Natural killer cell (primary cell): ENCODE data around the gene TRAF4. TPM values are rescaled to one million over a fixed set of nuclear protein-coding genes. Genes with fewer than 3 reads are reported as not detected.
"Not testable (repeated sequence)": the region's sequence is repeated elsewhere in the genome, so short reads cannot be mapped to it uniquely, and the experiment has no call there.

Experiments
- ATAC-seq, 3 donors: fragments of 150-1000 bp in 2 of 3; fragments of 200-7000 bp in 1 of 3; cut with Tn5 transposase; 1 replicate in 1 of 3; 2 replicates in 2 of 3; pipeline ENCODE4 v1.10.0; 2021; ENCODE audit warnings: mild to moderate bottlenecking in 2 of 3, moderate library complexity in 2 of 3
- DNase-seq, 2 donors: peaks; one replicate each; pipeline versions ENCODE4 v3.0.0 to v3.0.0-alpha.2; 2013 to 2021; ENCODE audit warnings: mixed read lengths in 1 of 2
- H3K27ac ChIP-seq: one replicate; pipeline ENCODE4 v1.5.1; 2013; ENCODE audit warnings: mild to moderate bottlenecking, low read length
- H3K27me3 ChIP-seq: one replicate; pipeline ENCODE4 v1.6.1; 2013; ENCODE audit warnings: low read length; ENCODE audit not compliant: control insufficient read depth, insufficient read depth
- H3K36me3 ChIP-seq: one replicate; pipeline ENCODE4 v1.6.1; 2013; ENCODE audit warnings: low read length; ENCODE audit not compliant: control insufficient read depth, insufficient read depth
- H3K4me1 ChIP-seq: one replicate; pipeline ENCODE4 v1.6.1; 2013; ENCODE audit warnings: low read length; ENCODE audit not compliant: control insufficient read depth, insufficient read depth
- H3K4me3 ChIP-seq: one replicate; pipeline ENCODE4 v1.5.1; 2013; ENCODE audit warnings: low read length
- H3K9me3 ChIP-seq: one replicate; pipeline ENCODE4 v1.6.1; 2013; ENCODE audit warnings: low read length; ENCODE audit not compliant: control insufficient read depth, insufficient read depth
- H3K27ac Mint-ChIP-seq, 2 donors: one replicate each; pipeline ENCODE4 v1.8.0; 2022; ENCODE audit warnings: mild to moderate bottlenecking in 2 of 2, mixed read lengths in 2 of 2, moderate library complexity in 1 of 2
- H3K27me3 Mint-ChIP-seq, 2 donors: one replicate each; pipeline ENCODE4 v1.8.0; 2022; ENCODE audit warnings: low read depth in 2 of 2, mixed read lengths in 2 of 2
- H3K36me3 Mint-ChIP-seq: one replicate; pipeline ENCODE4 v1.8.0; 2022; ENCODE audit warnings: mixed read lengths
- H3K4me1 Mint-ChIP-seq, 2 donors: one replicate each; pipeline ENCODE4 v1.8.0; 2022; ENCODE audit warnings: mixed read lengths in 2 of 2
- H3K4me3 Mint-ChIP-seq: one replicate; pipeline ENCODE4 v1.8.0; 2022; ENCODE audit warnings: mild to moderate bottlenecking, moderate library complexity, mixed read lengths
- H3K9me3 Mint-ChIP-seq, 2 donors: one replicate each; pipeline ENCODE4 v1.8.0; 2022; ENCODE audit warnings: mixed read lengths in 2 of 2
- CTCF ChIP-seq: fragments of 200-600 bp; IDR thresholded peaks from one replicate; pipeline ENCODE4 v1.8.0; 2022; ENCODE audit warnings: antibody characterized with exemption
- WGBS: methylation state at CpG from one replicate; pipeline ENCODE4 v1.1.7; 2013; ENCODE audit warnings: missing lambda C conversion rate; ENCODE audit not compliant: insufficient coverage; 5-methylcytosine and 5-hydroxymethylcytosine counted together
- intact Hi-C: fragments of 100-400 bp; cut with micrococcal nuclease; formaldehyde crosslinking; loops from one replicate; pipeline ENCODE4 v1.14.2; 2022
- total RNA-seq, 4 donors: library from RNA; stranded (reverse); fragments of 120-200 nt in 1 of 4; gene quantifications; one replicate each; pipeline versions ENCODE4 v1.2.3 to v1.2.4, GENCODE V29; 2013 to 2022

TRAF4 gene
- total RNA-seq, 3 donors from 2014 or later (not counting 1 experiment from before 2014, with no cell fraction given), result 97.8 to 209 (median 122) TPM

- H3K27me3 Mint-ChIP-seq, result peaks cover 0 to 6% of the 10 kb centered on the region in 2 donors
- TF ChIP-seq CTCF, result no peak
- no peak overlapping the region for H3K27ac ChIP-seq
- peaks cover 53 to 56% of the 10 kb centered on the region in 2 donors for H3K4me1 Mint-ChIP-seq
- H3K36me3 Mint-ChIP-seq, result no peaks in the 10 kb centered on the region
- no peaks in the 10 kb centered on the region for H3K9me3 Mint-ChIP-seq
- 89% methylated on average over 6 of the region's 6 CpGs for WGBS
- H3K4me3 Mint-ChIP-seq, result peak overlapping the region; percentile 10
- H3K4me3 ChIP-seq, result no peak overlapping the region
- ATAC-seq (no peak), DNase-seq (no peak)
- no peaks in the 10 kb centered on the region for H3K9me3 ChIP-seq
- intact Hi-C loops, result no loop called here
- no peak overlapping the region for H3K27ac Mint-ChIP-seq
- no peaks in the 10 kb centered on the region for H3K27me3 ChIP-seq
- H3K36me3 ChIP-seq, result peaks cover 41% of the 10 kb centered on the region
- peaks cover 65% of the 10 kb centered on the region for H3K4me1 ChIP-seq
Observed at GRCh38 chr17:28723159-28723835, 20.5 kb upstream of the TRAF4 start.

GRCh38 chr17:28723836-28724499, 19.8 kb upstream of the TRAF4 start:
- Mint-ChIP-seq H3K4me3 (peak overlapping the region; percentile 80), H3K27ac (peak overlapping the region in 1 of 2 donors; percentile 63), H3K4me1 (peaks cover 56% of the 10 kb centered on the region in 2 donors)
- 94% methylated on average over 3 of the region's 4 CpGs for WGBS
- H3K27me3 Mint-ChIP-seq, H3K27me3 ChIP-seq, H3K9me3 ChIP-seq, H3K27ac ChIP-seq, H3K9me3 Mint-ChIP-seq, H3K36me3 Mint-ChIP-seq, H3K4me3 ChIP-seq, intact Hi-C loops, DNase-seq, ATAC-seq: not testable (repeated sequence)
- H3K36me3 ChIP-seq, result peaks cover 41% of the 10 kb centered on the region
- peaks cover 66% of the 10 kb centered on the region for H3K4me1 ChIP-seq

GRCh38 chr17:28724500-28725165, 19.2 kb upstream of the TRAF4 start:
- H3K4me3 ChIP-seq, result no peak overlapping the region
- H3K9me3 ChIP-seq, result no peaks in the 10 kb centered on the region
- Mint-ChIP-seq H3K27me3 (no peaks in the 10 kb centered on the region), H3K36me3 (no peaks in the 10 kb centered on the region), H3K9me3 (no peaks in the 10 kb centered on the region), H3K4me3 (peak overlapping the region; percentile 80), H3K27ac (peak overlapping the region in 1 of 2 donors; percentile 63), H3K4me1 (peaks cover 53% of the 10 kb centered on the region in 2 donors)
- DNase-seq (peak in 1 of 2 donors; percentile 23), ATAC-seq (no peak)
- WGBS, result 89% methylated on average over 10 of the region's 10 CpGs
- no peaks in the 10 kb centered on the region for H3K27me3 ChIP-seq
- peaks cover 41% of the 10 kb centered on the region for H3K36me3 ChIP-seq
- intact Hi-C loops, result loop anchor here (5.0 kb wide), 3 partner anchors 38 to 568 kb away; partner anchors contain the start of genes FLOT2 and NUFIP2
- peaks cover 67% of the 10 kb centered on the region for H3K4me1 ChIP-seq
- TF ChIP-seq CTCF, result no peak
- no peak overlapping the region for H3K27ac ChIP-seq

GRCh38 chr17:28725166-28725659, 18.6 kb upstream of the TRAF4 start:
- Histone ChIP-seq H3K4me1 (peaks cover 66% of the 10 kb centered on the region), H3K27me3 (no peaks in the 10 kb centered on the region), H3K4me3 (no peak overlapping the region), H3K9me3 (no peaks in the 10 kb centered on the region), H3K27ac (no peak overlapping the region), H3K36me3 (peaks cover 41% of the 10 kb centered on the region)
- DNase-seq (peak in 1 of 2 donors; percentile 39), ATAC-seq (no peak)
- no peaks in the 10 kb centered on the region for H3K9me3 Mint-ChIP-seq
- H3K4me3 Mint-ChIP-seq, result peak overlapping the region; percentile 80
- intact Hi-C loops, result loop anchor here (5.0 kb wide), 3 partner anchors 37 to 567 kb away; partner anchors contain the start of genes FLOT2 and NUFIP2
- H3K36me3 Mint-ChIP-seq, result no peaks in the 10 kb centered on the region
- no peaks in the 10 kb centered on the region for H3K27me3 Mint-ChIP-seq
- H3K4me1 Mint-ChIP-seq, result peaks cover 47 to 48% of the 10 kb centered on the region in 2 donors
- WGBS, result 64% methylated on average over 20 of the region's 20 CpGs
- no peak for TF ChIP-seq CTCF
- peak overlapping the region; percentile 36 to 63 for H3K27ac Mint-ChIP-seq
